B cell (primary cell): ENCODE data around the gene TAAR6. TPM values are rescaled to one million over a fixed set of nuclear protein-coding genes. Genes with fewer than 3 reads are reported as not detected.

ENCODE experiments used
- ATAC-seq: fragments of 200-7000 bp; cut with Tn5 transposase; one replicate; pipeline ENCODE4 v1.10.0; 2021; ENCODE audit warnings: low read depth, mild to moderate bottlenecking, moderate number of reproducible peaks, moderate library complexity
- CTCF ChIA-PET: fragments of 350-600 bp; sonication (Branson Sonifier 250); formaldehyde crosslinking; loops from one replicate; lab custom pipeline; 2021; ENCODE audit warnings: antibody characterized with exemption, inconsistent platforms; lab: Charles Lee
- POLR2A ChIA-PET: fragments of 350-600 bp; sonication (Branson Sonifier 250); formaldehyde crosslinking; loops from one replicate; lab custom pipeline; 2021; ENCODE audit warnings: antibody characterized with exemption; lab: Charles Lee
- DNase-seq: peaks from one replicate; pipeline ENCODE4 v3.0.0; 2013
- H2AFZ ChIP-seq: 2 replicates; pipeline ENCODE4 v1.6.1; 2012; ENCODE audit warnings: mild to moderate bottlenecking, low read depth, low read length; ENCODE audit not compliant: insufficient read depth, poor library complexity, severe bottlenecking
- H3K27ac ChIP-seq, 2 donors: 1 replicate in 1 of 2; 2 replicates in 1 of 2; pipeline ENCODE4 v1.5.1; 2012 to 2013; ENCODE audit warnings: low read length in 2 of 2, mild to moderate bottlenecking in 2 of 2, moderate library complexity in 1 of 2
- H3K27me3 ChIP-seq, 4 experiments: fragments of 200-600 bp in 1 of 4; sonication (generic) in 1 of 4; replicated peaks in 1 of 4; 1 replicate in 2 of 4; 2 replicates in 2 of 4; pipeline versions ENCODE4 v1.6.1 to v1.7.0; 2013 to 2016; ENCODE audit warnings: low read length in 3 of 4, mild to moderate bottlenecking in 2 of 4, mixed read lengths in 1 of 4, moderate library complexity in 1 of 4; ENCODE audit not compliant: insufficient read depth in 4 of 4, control insufficient read depth in 3 of 4; ENCODE audit errors: control extremely low read depth in 1 of 4
- H3K36me3 ChIP-seq, 2 experiments: replicated peaks in 1 of 2; 1 replicate in 1 of 2; 2 replicates in 1 of 2; pipeline versions ENCODE4 v1.6.1 to v1.7.1; 2013; ENCODE audit warnings: low read length in 1 of 2; ENCODE audit not compliant: insufficient read depth in 2 of 2, control insufficient read depth in 1 of 2; ENCODE audit errors: control extremely low read depth in 1 of 2, extremely low read depth in 1 of 2
- H3K4me1 ChIP-seq, 2 donors: fragments of 200-600 bp in 1 of 2; sonication (generic) in 1 of 2; 1 replicate in 1 of 2; 2 replicates in 1 of 2; pipeline versions ENCODE4 v1.5.1 to v1.6.1; 2013 to 2017; ENCODE audit warnings: low read length in 2 of 2; ENCODE audit not compliant: control insufficient read depth in 2 of 2, insufficient read depth in 2 of 2
- H3K4me2 ChIP-seq: replicated peaks from 2 replicates; pipeline ENCODE3; 2012; ENCODE audit warnings: mild to moderate bottlenecking, low read depth, low read length; ENCODE audit not compliant: poor library complexity, severe bottlenecking
- H3K4me3 ChIP-seq, 5 experiments: fragments of 200-600 bp in 1 of 5; sonication (generic) in 1 of 5; 1 replicate in 3 of 5; 2 replicates in 2 of 5; pipeline versions ENCODE4 v1.5.1 to v1.7.0; 2011 to 2016; ENCODE audit warnings: low read length in 4 of 5, mild to moderate bottlenecking in 4 of 5, low read depth in 2 of 5, control low read depth in 1 of 5, moderate library complexity in 1 of 5; ENCODE audit not compliant: insufficient read depth in 1 of 5; ENCODE audit errors: control extremely low read depth in 1 of 5, extremely low read depth in 1 of 5
- H3K79me2 ChIP-seq: fragments of 200-600 bp; sonication (generic); one replicate; pipeline ENCODE4 v1.6.0; 2016; ENCODE audit warnings: low read length; ENCODE audit not compliant: control insufficient read depth, insufficient read depth
- H3K9ac ChIP-seq: fragments of 200-600 bp; sonication (generic); 2 replicates; pipeline ENCODE4 v1.6.1; 2017; ENCODE audit warnings: mild to moderate bottlenecking, low read length, moderate library complexity
- H3K9me3 ChIP-seq, 3 donors: one replicate each; pipeline versions ENCODE4 v1.6.1 to v1.7.1; 2013; ENCODE audit warnings: low read length in 2 of 3; ENCODE audit not compliant: control insufficient read depth in 2 of 3, insufficient read depth in 1 of 3; ENCODE audit errors: control extremely low read depth in 1 of 3
- H4K20me1 ChIP-seq: 2 replicates; pipeline ENCODE4 v1.6.0; 2012; ENCODE audit warnings: mild to moderate bottlenecking, low read length; ENCODE audit not compliant: insufficient read depth, control insufficient read depth, poor library complexity, severe bottlenecking
- H3K27ac Mint-ChIP-seq: one replicate; pipeline ENCODE4 v1.8.0; 2021; ENCODE audit warnings: mixed read lengths
- H3K27me3 Mint-ChIP-seq: one replicate; pipeline ENCODE4 v1.8.0; 2021; ENCODE audit warnings: mixed read lengths
- H3K4me1 Mint-ChIP-seq: one replicate; pipeline ENCODE4 v1.8.0; 2021; ENCODE audit warnings: mixed read lengths
- H3K4me3 Mint-ChIP-seq: one replicate; pipeline ENCODE4 v1.8.0; 2021; ENCODE audit warnings: mixed read lengths
- H3K9me3 Mint-ChIP-seq: one replicate; pipeline ENCODE4 v1.8.0; 2022; ENCODE audit warnings: mixed read lengths; ENCODE audit not compliant: insufficient read depth
- EZH2 ChIP-seq: IDR thresholded peaks from 2 replicates; pipeline ENCODE4 v1.6.1; 2012; ENCODE audit warnings: borderline replicate concordance, low read depth, mild to moderate bottlenecking, moderate library complexity, low read length; ENCODE audit not compliant: insufficient read depth, poor library complexity, severe bottlenecking
- WGBS: methylation state at CpG from one replicate; pipeline ENCODE4 v1.1.5; 2013; ENCODE audit warnings: missing lambda C conversion rate; ENCODE audit not compliant: insufficient coverage; 5-methylcytosine and 5-hydroxymethylcytosine counted together
- intact Hi-C: fragments of 100-400 bp; cut with micrococcal nuclease; formaldehyde crosslinking; loops from one replicate; pipeline ENCODE4 v1.10.0; 2022
- polyA plus RNA-seq: library from polyadenylated mRNA; depleted of rRNA; stranded (reverse); fragments of >200 nt; gene quantifications from 2 replicates; pipeline ENCODE4 v1.2.3, GENCODE V29; 2012
- total RNA-seq, 2 donors: library from RNA; stranded (reverse); fragments of 120-200 nt in 1 of 2; gene quantifications; 1 replicate in 1 of 2; 2 replicates in 1 of 2; pipeline versions ENCODE4 v1.2.3 to v1.2.4, GENCODE V29; 2013 to 2022
- TF ChIP-seq, protein P1 (sequence below): fragments of 200-600 bp; IDR thresholded peaks from one replicate; pipeline ENCODE4 v1.8.0; 2022; ENCODE audit warnings: antibody characterized with exemption, mild to moderate bottlenecking

TAAR6 gene
- total and polyA plus RNA-seq, 2 donors (not counting 1 experiment from before 2014, with no cell fraction given), result not detected

DNA sequence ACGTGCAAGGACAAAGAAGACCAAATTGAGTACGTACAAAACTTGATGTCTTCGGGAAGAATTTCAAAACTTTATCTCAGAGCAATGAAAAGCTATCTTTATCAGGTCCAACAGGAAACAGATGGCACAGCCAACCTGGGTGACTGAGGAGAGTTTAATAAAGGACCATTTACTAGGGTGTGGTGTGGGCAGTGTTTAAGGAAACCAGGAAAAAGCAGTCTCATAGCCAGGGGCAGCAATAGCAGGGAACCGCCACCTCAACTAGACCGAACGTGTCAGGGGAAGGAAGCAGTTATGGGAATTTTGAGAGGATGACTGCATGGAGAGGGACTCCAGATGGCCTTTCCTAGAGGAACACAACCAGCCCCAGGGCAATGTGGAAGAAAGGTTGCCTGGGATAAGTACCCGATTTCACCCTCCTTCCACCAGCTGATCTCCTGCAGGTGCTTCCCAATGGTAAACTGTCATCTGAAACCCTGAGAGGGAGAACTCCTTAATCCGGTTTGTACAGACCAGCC is 34.6 kb downstream of the TAAR6 start:
- Mint-ChIP-seq H3K27me3 (peaks cover 4% of the 10 kb centered on the region), H3K9me3 (no peaks in the 10 kb centered on the region), H3K4me1 (no peaks in the 10 kb centered on the region), H3K4me3 (no peak overlapping the region), H3K27ac (no peak overlapping the region)
- no peak overlapping the region for H3K4me3 ChIP-seq
- H3K4me2 ChIP-seq, result no peak overlapping the region
- TF ChIP-seq, protein P1, sequence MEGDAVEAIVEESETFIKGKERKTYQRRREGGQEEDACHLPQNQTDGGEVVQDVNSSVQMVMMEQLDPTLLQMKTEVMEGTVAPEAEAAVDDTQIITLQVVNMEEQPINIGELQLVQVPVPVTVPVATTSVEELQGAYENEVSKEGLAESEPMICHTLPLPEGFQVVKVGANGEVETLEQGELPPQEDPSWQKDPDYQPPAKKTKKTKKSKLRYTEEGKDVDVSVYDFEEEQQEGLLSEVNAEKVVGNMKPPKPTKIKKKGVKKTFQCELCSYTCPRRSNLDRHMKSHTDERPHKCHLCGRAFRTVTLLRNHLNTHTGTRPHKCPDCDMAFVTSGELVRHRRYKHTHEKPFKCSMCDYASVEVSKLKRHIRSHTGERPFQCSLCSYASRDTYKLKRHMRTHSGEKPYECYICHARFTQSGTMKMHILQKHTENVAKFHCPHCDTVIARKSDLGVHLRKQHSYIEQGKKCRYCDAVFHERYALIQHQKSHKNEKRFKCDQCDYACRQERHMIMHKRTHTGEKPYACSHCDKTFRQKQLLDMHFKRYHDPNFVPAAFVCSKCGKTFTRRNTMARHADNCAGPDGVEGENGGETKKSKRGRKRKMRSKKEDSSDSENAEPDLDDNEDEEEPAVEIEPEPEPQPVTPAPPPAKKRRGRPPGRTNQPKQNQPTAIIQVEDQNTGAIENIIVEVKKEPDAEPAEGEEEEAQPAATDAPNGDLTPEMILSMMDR, result no peak
- no peak overlapping the region for H3K27ac ChIP-seq
- no peaks in the 10 kb centered on the region for H3K9me3 ChIP-seq
- ATAC-seq, result no peak
- intact Hi-C loops, result no loop called here
- no peak overlapping the region for H2AFZ ChIP-seq
- no peaks in the 10 kb centered on the region for H4K20me1 ChIP-seq
- CTCF ChIA-PET, result no interaction called here
- no peaks in the 10 kb centered on the region for H3K36me3 ChIP-seq
- peaks cover 0 to 8% (median 2%) of the 10 kb centered on the region in 4 experiments for H3K27me3 ChIP-seq
- POLR2A ChIA-PET, result no interaction called here
- no peaks in the 10 kb centered on the region for H3K4me1 ChIP-seq
- WGBS, result 86% methylated on average over 4 of the region's 8 CpGs
- H3K79me2 ChIP-seq, result no peaks in the 10 kb centered on the region
- H3K9ac ChIP-seq, result no peak overlapping the region
- DNase-seq, result no peak

DNA sequence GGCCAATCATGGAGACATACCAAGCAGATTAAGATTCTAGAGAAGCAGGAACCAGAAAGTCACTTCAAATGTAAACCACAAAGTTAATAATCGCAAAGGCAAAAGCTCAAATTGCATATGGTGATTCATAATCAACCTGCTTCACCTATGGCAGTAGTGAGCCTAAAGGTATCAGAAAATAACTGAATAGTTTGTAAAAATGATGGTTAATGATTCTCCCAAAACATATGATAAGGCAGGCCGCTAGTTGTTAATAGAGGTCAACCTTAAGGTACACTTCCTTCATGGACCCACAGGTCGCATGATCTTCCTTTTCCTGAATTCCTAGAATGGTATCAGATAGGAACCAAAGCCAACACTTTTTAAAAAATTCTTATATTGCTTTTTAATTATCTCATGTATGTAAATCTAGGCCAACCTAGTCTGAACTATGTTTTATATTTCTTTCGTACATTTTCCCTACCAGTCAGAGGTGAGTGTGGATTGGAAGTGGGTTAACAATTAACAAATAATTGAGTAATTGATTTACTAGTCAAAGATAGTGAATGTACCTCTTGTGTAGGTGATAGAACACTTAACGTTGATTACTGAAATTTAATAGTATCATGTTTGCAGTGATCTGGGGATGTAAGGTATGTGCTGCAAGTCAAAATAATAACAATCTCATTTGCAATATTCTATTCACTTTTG is 37.6 kb downstream of the TAAR6 start:
- Mint-ChIP-seq H3K4me1 (peaks cover 6% of the 10 kb centered on the region), H3K27me3 (peaks cover 4% of the 10 kb centered on the region), H3K4me3 (no peak overlapping the region), H3K27ac (no peak overlapping the region), H3K9me3 (no peaks in the 10 kb centered on the region)
- H3K9me3 ChIP-seq, result no peaks in the 10 kb centered on the region
- no peak overlapping the region for H3K27ac ChIP-seq
- no peak overlapping the region for H3K4me2 ChIP-seq
- no peaks in the 10 kb centered on the region for H3K4me1 ChIP-seq
- no peaks in the 10 kb centered on the region for H3K79me2 ChIP-seq
- WGBS, result no CpG with 5 or more reads among the region's 5 CpGs
- POLR2A ChIA-PET, result no interaction called here
- H3K4me3 ChIP-seq, result no peak overlapping the region
- no peak overlapping the region for H2AFZ ChIP-seq
- H4K20me1 ChIP-seq, result no peaks in the 10 kb centered on the region
- intact Hi-C loops, result no loop called here
- CTCF ChIA-PET, result no interaction called here
- H3K9ac ChIP-seq, result no peak overlapping the region
- no peaks in the 10 kb centered on the region for H3K36me3 ChIP-seq
- TF ChIP-seq, protein P1, result no peak
- no peak for TF ChIP-seq EZH2
- peaks cover 0 to 5% (median 2%) of the 10 kb centered on the region in 4 experiments for H3K27me3 ChIP-seq
- DNase-seq (no peak), ATAC-seq (no peak)
